ENCODE data around the gene INPP5A.
A peak's percentile ranks its signal among the peaks of the same experiment; 100 is the strongest.

Gene INPP5A

DNA sequence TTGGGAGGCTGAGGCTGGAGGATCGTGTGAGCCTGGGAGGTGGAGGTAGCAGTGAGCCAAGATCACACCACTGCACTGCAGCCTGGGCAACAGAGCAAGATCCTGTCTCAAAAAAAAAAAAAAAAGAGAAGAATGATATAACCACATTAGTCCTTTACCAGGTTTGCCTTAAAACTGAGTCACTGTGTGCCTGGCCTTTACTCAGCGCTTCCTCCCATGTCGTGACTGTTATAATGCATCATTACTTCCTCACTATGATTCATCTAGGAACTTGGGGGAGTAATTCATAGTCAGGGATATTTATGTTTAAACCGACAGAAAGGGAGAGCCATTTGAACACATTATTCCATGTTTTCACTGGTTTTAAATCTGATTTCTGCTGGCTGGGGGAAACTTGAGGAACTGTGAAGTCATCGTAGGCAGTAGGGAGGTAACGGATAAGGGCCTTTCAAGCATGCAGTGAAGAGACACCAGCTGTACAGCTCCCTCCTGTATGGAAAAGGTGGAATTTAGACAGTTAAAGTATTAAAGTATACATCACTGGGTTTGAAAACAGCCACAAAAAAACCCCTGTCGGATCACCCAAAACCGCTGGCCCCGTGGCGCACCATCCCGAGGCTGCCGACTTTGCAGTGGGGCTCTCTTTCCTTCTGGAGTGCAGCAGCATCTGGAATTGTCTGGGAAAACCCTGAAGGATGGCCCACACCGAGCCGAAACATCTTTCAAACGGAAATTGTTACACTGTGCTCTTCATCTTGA is 128.5 kb downstream of the INPP5A start:
- Histone ChIP-seq H3K9me3 (ENCODE audit: severe bottlenecking) (no peaks in the 10 kb centered on the region), H3K4me3 (ENCODE audit: low read depth, low read length) (no peak overlapping the region), H3K36me3 (no peaks in the 10 kb centered on the region), H3K27me3 (ENCODE audit: insufficient read depth, low read depth, severe bottlenecking) (peaks cover 11% of the 10 kb centered on the region), H3K27ac (no peak overlapping the region)
- TF ChIP-seq, protein P1, sequence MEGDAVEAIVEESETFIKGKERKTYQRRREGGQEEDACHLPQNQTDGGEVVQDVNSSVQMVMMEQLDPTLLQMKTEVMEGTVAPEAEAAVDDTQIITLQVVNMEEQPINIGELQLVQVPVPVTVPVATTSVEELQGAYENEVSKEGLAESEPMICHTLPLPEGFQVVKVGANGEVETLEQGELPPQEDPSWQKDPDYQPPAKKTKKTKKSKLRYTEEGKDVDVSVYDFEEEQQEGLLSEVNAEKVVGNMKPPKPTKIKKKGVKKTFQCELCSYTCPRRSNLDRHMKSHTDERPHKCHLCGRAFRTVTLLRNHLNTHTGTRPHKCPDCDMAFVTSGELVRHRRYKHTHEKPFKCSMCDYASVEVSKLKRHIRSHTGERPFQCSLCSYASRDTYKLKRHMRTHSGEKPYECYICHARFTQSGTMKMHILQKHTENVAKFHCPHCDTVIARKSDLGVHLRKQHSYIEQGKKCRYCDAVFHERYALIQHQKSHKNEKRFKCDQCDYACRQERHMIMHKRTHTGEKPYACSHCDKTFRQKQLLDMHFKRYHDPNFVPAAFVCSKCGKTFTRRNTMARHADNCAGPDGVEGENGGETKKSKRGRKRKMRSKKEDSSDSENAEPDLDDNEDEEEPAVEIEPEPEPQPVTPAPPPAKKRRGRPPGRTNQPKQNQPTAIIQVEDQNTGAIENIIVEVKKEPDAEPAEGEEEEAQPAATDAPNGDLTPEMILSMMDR (IDR thresholded peaks at IDR 0.05; ENCODE audit: low read depth, low read length), result no peak
- DNase-seq, result no peak

DNA sequence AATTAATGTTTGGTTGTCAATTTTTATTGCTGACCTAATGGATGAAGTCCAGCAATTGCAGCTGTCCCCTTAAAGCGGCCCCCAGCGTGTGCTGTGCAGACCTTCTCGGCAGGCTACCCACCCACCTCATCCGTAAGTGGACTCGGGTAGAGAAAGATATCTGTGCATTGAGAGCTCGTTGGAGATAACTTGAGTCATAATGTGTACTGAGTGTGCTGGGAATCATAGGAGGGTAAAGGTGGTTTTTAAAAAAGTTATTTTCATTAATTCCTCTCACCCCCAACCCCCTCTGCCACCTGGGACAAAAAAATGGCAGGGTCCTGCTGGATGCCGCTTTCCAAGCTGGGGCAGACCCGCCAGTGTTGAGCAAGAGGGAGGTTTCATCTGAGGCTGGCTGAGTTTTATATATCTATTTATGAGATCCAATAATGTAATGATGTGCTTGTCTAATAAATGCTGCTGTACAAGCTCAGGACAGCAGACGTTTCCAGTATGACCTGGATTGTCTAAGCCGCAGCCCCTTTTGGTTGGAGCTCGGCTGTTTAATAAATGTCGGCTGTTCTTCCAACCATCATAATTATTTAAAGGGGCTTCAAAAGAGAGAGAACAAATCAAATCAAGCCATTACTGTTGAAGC is 129.2 kb downstream of the INPP5A start:
- H3K27me3 ChIP-seq (ENCODE audit: insufficient read depth, low read depth, severe bottlenecking), result peaks cover 11% of the 10 kb centered on the region
- TF ChIP-seq, protein P1 (IDR thresholded peaks at IDR 0.05; ENCODE audit: low read depth, low read length), result no peak
- H3K4me3 ChIP-seq (ENCODE audit: low read depth, low read length), result no peak overlapping the region
- no peak overlapping the region for H3K27ac ChIP-seq
- no peak for DNase-seq
- no peaks in the 10 kb centered on the region for H3K36me3 ChIP-seq
- H3K9me3 ChIP-seq (ENCODE audit: severe bottlenecking), result no peaks in the 10 kb centered on the region

DNA sequence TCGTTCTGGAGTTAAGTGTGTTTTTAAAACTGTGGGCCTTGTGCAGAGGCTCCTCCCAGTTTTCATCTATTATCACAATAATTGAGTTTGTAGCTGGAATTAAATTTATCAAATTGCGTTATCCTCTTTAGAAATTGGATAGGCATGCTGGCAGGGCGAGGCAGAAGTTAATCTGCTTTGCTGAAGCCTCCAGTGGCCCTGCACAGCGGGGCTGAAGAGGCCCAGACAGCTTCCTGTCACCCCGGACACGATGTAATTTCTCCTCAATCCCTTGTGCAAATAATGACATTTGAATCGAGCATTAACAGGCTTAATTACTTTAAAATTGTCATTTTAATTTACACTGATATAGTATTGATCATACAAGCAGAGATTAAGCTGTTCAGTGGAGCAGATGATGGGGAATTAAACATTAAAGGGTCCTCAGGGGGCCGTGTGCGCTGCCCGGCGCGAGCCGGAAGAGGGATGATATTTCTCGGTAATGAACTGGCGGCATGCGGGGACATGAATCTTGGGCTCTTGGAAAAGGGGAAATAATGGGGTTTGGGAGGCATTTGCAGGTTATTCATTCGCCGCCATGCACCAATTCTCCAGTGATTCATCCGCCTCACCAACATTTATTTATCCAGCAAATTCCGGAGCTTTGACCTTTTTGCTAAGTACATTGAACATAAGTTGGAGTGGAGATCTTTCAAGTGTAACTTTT is 129.9 kb downstream of the INPP5A start:
- DNase-seq, result peak; percentile 81
- TF ChIP-seq, protein P1 (IDR thresholded peaks at IDR 0.05; ENCODE audit: low read depth, low read length), result no peak

DNA sequence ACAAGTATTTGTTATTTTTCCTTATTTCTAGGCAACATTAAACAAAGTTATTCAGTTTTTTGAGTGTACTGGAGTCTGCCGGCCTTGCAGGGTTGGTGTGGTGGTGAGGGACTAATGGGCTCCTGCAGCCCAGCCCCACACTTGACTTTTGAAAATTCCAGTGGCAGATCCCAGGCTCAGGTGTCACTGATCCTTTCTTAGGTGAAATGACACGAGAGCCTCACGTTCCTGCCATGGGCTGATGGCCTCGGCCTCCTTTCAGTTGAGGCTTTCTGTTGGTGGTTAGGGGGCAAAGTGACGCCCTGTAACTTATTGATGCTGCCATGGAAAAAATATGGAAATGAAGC is 130.4 kb downstream of the INPP5A start:
- Histone ChIP-seq H3K4me3 (ENCODE audit: low read depth, low read length) (no peak overlapping the region; the same call in 1 of the 2 replicates), H3K27ac (no peak overlapping the region), H3K27me3 (ENCODE audit: insufficient read depth, low read depth, severe bottlenecking) (peaks cover 11% of the 10 kb centered on the region), H3K36me3 (no peaks in the 10 kb centered on the region), H3K9me3 (ENCODE audit: severe bottlenecking) (no peaks in the 10 kb centered on the region)
- TF ChIP-seq, protein P1 (IDR thresholded peaks at IDR 0.05; ENCODE audit: low read depth, low read length), result no peak
- no peak for DNase-seq

More for the DNA sequence above, 129.9 kb downstream of the INPP5A start:
- Histone ChIP-seq H3K9me3 (ENCODE audit: severe bottlenecking) (no peaks in the 10 kb centered on the region), H3K36me3 (no peaks in the 10 kb centered on the region), H3K4me3 (ENCODE audit: low read depth, low read length) (peak overlapping the region; percentile 19), H3K27ac (no peak overlapping the region), H3K27me3 (ENCODE audit: insufficient read depth, low read depth, severe bottlenecking) (peaks cover 11% of the 10 kb centered on the region)

DNA sequence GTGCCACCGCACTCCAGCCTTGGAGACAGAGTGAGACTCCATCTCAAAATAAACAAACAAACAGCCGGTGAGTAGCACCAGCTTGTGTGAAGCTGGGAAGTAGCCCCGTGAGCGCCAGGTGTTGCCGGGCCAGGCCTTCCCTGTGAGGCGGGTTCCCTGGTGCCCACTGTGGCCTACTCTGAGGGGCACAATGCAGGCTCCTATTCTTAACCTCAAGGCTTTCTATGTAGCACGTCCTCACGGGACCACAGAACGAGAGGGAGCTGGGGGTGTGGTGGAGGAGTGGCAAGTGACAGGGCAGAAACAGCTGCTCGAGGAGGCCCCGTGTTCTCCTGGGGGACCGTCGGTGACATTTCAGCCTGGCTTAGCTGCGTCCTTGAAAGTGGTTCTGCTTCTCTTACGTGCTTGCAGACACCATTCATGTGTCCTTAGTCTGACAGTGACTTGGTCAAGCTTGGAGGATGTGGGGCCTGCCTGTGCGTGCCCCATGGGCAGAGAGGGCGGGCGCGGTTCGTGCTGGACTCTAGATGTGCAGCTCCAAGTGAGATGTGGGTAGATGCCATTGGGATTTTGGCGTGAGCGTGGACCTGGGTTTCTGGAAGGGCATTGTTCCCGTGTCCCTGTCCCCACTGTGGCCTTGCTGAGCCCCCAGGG is 131.7 kb downstream of the INPP5A start:
- H3K9me3 ChIP-seq (ENCODE audit: severe bottlenecking), result no peaks in the 10 kb centered on the region
- H3K36me3 ChIP-seq, result no peaks in the 10 kb centered on the region
- H3K4me3 ChIP-seq (ENCODE audit: low read depth, low read length), result no peak overlapping the region
- no peak for DNase-seq
- TF ChIP-seq, protein P1 (IDR thresholded peaks at IDR 0.05; ENCODE audit: low read depth, low read length), result no peak
- peaks cover 11% of the 10 kb centered on the region for H3K27me3 ChIP-seq (ENCODE audit: insufficient read depth, low read depth, severe bottlenecking)
- H3K27ac ChIP-seq, result no peak overlapping the region

Measured in WERI-Rb-1 (cell line).